HEK293 (cell line): ENCODE data around the gene CRYBG2.

ENCODE experiments used
- REPIN1 ChIP-seq: fragments of 450-650 bp; formaldehyde crosslinking; IDR thresholded peaks from 2 replicates; pipeline ENCODE4 v1.5.1; 2017; ENCODE audit warnings: missing biosample characterization, missing genetic modification characterization, low read depth
- TCF7L2 ChIP-seq: IDR thresholded peaks from 2 replicates; pipeline ENCODE4 v1.6.1; 2011; ENCODE audit warnings: low read depth, mild to moderate bottlenecking, inconsistent platforms, low read length, moderate library complexity, borderline replicate concordance
- ZEB2 ChIP-seq: fragments of 450-650 bp; formaldehyde crosslinking; IDR thresholded peaks from 2 replicates; pipeline ENCODE4 v1.5.1; 2016; ENCODE audit warnings: missing biosample characterization, missing genetic modification characterization
- ZNF416 ChIP-seq: fragments of 450-650 bp; formaldehyde crosslinking; IDR thresholded peaks from 2 replicates; pipeline ENCODE4 v1.5.1; 2016; ENCODE audit warnings: missing biosample characterization, missing genetic modification characterization
- ZXDB ChIP-seq: fragments of 450-650 bp; formaldehyde crosslinking; IDR thresholded peaks from 2 replicates; pipeline ENCODE4 v1.5.1; 2016; ENCODE audit warnings: missing biosample characterization, missing genetic modification characterization
- TF ChIP-seq, protein P1 (sequence below): fragments of 450-650 bp; formaldehyde crosslinking; IDR thresholded peaks from 2 replicates; pipeline ENCODE4 v1.5.1; 2016; ENCODE audit warnings: missing biosample characterization, missing genetic modification characterization
- TF ChIP-seq, protein P2 (sequence below): fragments of 450-650 bp; formaldehyde crosslinking; IDR thresholded peaks from 2 replicates; pipeline ENCODE4 v1.5.1; 2016; ENCODE audit warnings: missing biosample characterization, missing genetic modification characterization
- TF ChIP-seq, protein P3 (sequence below): sonication (generic); formaldehyde crosslinking; IDR thresholded peaks from 2 replicates; pipeline ENCODE4 v1.8.1; 2022; ENCODE audit warnings: mild to moderate bottlenecking, moderate library complexity, missing genetic modification reagents
- TF ChIP-seq, protein P4 (sequence below): fragments of 450-650 bp; formaldehyde crosslinking; IDR thresholded peaks from 2 replicates; pipeline ENCODE4 v1.5.1; 2016; ENCODE audit warnings: missing biosample characterization, missing genetic modification characterization, low read depth
- TF ChIP-seq, protein P5 (sequence below): IDR thresholded peaks from 2 replicates; pipeline ENCODE4 v1.6.1; 2011; ENCODE audit warnings: mild to moderate bottlenecking, low read depth, low read length, borderline replicate concordance

DNA sequence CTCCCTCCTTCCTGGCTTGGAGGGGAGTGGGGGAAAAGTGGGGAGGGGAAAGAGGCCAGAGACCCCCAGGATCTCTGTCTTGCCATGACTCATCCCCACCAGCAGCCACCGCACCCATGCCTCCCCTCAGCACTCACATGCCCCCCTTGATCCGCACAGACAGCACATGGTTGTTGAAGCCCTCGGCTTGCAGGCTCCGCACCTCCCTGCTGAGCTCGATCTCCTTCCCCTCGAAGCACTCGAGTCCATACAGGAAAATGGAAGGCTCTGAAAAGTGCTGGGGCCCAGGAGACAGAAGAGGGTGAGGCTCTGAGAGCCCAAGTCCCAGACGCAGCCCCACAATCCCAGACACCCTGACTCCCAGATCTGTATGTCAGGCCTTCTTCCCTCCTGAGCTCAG is 25.3 kb downstream of the CRYBG2 start:
- TF ChIP-seq ZNF416, result no peak
- TF ChIP-seq, protein P1, sequence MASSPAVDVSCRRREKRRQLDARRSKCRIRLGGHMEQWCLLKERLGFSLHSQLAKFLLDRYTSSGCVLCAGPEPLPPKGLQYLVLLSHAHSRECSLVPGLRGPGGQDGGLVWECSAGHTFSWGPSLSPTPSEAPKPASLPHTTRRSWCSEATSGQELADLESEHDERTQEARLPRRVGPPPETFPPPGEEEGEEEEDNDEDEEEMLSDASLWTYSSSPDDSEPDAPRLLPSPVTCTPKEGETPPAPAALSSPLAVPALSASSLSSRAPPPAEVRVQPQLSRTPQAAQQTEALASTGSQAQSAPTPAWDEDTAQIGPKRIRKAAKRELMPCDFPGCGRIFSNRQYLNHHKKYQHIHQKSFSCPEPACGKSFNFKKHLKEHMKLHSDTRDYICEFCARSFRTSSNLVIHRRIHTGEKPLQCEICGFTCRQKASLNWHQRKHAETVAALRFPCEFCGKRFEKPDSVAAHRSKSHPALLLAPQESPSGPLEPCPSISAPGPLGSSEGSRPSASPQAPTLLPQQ, result no peak
- TF ChIP-seq, protein P2, sequence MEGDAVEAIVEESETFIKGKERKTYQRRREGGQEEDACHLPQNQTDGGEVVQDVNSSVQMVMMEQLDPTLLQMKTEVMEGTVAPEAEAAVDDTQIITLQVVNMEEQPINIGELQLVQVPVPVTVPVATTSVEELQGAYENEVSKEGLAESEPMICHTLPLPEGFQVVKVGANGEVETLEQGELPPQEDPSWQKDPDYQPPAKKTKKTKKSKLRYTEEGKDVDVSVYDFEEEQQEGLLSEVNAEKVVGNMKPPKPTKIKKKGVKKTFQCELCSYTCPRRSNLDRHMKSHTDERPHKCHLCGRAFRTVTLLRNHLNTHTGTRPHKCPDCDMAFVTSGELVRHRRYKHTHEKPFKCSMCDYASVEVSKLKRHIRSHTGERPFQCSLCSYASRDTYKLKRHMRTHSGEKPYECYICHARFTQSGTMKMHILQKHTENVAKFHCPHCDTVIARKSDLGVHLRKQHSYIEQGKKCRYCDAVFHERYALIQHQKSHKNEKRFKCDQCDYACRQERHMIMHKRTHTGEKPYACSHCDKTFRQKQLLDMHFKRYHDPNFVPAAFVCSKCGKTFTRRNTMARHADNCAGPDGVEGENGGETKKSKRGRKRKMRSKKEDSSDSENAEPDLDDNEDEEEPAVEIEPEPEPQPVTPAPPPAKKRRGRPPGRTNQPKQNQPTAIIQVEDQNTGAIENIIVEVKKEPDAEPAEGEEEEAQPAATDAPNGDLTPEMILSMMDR (tag by site-specific recombination), result no peak
- no peak for TF ChIP-seq ZXDB (tag by site-specific recombination)
- TF ChIP-seq, protein P3, sequence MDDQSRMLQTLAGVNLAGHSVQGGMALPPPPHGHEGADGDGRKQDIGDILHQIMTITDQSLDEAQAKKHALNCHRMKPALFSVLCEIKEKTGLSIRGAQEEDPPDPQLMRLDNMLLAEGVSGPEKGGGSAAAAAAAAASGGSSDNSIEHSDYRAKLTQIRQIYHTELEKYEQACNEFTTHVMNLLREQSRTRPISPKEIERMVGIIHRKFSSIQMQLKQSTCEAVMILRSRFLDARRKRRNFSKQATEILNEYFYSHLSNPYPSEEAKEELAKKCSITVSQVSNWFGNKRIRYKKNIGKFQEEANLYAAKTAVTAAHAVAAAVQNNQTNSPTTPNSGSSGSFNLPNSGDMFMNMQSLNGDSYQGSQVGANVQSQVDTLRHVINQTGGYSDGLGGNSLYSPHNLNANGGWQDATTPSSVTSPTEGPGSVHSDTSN, result no peak
- TF ChIP-seq, protein P4, sequence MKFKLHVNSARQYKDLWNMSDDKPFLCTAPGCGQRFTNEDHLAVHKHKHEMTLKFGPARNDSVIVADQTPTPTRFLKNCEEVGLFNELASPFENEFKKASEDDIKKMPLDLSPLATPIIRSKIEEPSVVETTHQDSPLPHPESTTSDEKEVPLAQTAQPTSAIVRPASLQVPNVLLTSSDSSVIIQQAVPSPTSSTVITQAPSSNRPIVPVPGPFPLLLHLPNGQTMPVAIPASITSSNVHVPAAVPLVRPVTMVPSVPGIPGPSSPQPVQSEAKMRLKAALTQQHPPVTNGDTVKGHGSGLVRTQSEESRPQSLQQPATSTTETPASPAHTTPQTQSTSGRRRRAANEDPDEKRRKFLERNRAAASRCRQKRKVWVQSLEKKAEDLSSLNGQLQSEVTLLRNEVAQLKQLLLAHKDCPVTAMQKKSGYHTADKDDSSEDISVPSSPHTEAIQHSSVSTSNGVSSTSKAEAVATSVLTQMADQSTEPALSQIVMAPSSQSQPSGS (tag by site-specific recombination), result no peak
- no peak for TF ChIP-seq REPIN1 (tag by site-specific recombination)
- TF ChIP-seq, protein P5, sequence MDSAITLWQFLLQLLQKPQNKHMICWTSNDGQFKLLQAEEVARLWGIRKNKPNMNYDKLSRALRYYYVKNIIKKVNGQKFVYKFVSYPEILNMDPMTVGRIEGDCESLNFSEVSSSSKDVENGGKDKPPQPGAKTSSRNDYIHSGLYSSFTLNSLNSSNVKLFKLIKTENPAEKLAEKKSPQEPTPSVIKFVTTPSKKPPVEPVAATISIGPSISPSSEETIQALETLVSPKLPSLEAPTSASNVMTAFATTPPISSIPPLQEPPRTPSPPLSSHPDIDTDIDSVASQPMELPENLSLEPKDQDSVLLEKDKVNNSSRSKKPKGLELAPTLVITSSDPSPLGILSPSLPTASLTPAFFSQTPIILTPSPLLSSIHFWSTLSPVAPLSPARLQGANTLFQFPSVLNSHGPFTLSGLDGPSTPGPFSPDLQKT, result no peak
- TF ChIP-seq TCF7L2, result no peak
- no peak for TF ChIP-seq ZEB2
